ENCODE measurements around the gene SYNC.

Gene SYNC

DNA sequence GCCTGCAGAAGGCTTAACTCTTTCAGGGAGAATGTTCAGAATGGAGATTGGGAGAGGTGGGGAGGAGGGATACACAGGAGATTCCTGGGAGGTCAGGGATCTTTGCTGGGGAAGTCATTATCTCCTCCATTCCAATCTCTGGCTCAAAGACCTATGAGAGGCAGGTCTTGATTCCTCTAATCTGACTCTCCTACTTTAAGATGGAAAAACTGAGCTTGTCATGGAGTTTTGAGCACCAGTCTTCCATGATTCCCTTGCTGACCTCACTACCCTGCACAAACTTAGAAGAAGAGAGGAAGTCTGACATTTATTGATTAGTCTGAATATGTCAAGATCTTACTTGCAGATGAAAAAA is 41.5 kb upstream of the SYNC start:
- no peak for DNase-seq (ENCODE audit: extremely low read depth, low read depth)
- no peak overlapping the region for H3K4me3 ChIP-seq (replicated peaks; ENCODE audit: low read depth, low read length)
- TF ChIP-seq, protein P1, sequence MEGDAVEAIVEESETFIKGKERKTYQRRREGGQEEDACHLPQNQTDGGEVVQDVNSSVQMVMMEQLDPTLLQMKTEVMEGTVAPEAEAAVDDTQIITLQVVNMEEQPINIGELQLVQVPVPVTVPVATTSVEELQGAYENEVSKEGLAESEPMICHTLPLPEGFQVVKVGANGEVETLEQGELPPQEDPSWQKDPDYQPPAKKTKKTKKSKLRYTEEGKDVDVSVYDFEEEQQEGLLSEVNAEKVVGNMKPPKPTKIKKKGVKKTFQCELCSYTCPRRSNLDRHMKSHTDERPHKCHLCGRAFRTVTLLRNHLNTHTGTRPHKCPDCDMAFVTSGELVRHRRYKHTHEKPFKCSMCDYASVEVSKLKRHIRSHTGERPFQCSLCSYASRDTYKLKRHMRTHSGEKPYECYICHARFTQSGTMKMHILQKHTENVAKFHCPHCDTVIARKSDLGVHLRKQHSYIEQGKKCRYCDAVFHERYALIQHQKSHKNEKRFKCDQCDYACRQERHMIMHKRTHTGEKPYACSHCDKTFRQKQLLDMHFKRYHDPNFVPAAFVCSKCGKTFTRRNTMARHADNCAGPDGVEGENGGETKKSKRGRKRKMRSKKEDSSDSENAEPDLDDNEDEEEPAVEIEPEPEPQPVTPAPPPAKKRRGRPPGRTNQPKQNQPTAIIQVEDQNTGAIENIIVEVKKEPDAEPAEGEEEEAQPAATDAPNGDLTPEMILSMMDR (IDR thresholded peaks at IDR 0.05; ENCODE audit: low read depth, low read length, missing control alignments) = no peak

DNA sequence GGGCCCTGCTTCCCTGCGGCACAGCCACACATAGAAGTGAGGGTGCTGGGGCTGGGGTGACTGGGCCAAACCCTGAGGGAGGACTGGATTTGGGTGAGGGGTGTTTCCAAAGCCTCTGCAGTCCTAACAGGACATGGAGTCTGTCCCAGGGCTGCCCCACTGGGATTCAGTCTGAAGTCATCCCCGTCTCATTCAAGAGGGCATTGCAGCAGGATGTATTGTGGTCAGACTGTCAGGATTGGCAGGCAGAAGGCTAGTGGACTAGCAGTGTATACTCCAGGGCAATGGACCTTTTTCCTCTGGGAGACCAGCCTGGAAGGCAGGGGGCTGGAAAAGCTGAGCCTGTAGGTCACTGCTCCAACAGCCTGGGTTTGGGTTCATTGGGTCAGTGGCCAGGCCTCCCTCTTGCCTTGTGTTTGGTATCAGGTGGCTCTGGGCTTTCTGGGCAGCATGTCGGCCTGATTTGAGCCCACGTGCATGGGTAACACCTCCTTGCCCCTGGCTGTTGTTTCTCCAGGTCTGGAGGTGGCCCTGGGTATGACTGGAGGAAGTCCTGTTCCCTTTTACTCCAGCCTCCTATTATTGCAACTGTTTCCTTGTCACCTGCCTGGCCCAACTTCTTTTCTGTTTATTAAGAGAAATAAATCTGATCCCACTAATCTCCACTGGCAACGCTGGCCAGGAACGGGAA is 41.0 kb upstream of the SYNC start:
- no peak overlapping the region for H3K4me3 ChIP-seq (replicated peaks; ENCODE audit: low read depth, low read length)
- DNase-seq (ENCODE audit: extremely low read depth, low read depth) = no peak
- TF ChIP-seq, protein P1 (IDR thresholded peaks at IDR 0.05; ENCODE audit: low read depth, low read length, missing control alignments) = no peak

DNA sequence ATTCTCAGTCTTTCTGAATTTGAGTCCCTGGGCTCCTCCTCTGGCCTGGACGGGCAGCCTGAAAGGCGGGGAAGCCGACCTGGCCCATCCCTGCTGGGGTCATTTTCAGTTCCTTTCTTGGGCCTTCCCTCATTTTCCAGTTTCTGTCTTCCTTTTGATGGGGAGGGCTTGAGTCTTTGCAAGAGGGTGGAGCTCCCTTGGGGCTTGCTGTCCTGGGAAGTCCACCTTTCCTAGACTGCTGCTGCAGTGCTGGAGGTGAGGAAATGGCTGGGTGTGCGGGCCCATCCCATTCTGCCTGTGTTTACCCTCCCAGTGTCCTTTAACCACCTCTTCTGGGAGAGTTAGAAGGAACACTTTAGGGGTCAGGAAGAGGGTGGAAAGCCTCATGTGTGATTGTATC is 40.4 kb upstream of the SYNC start:
- no peak overlapping the region for H3K4me3 ChIP-seq (replicated peaks; ENCODE audit: low read depth, low read length)
- no peak for DNase-seq (ENCODE audit: extremely low read depth, low read depth)
- TF ChIP-seq, protein P1 (IDR thresholded peaks at IDR 0.05; ENCODE audit: low read depth, low read length, missing control alignments) = no peak

DNA sequence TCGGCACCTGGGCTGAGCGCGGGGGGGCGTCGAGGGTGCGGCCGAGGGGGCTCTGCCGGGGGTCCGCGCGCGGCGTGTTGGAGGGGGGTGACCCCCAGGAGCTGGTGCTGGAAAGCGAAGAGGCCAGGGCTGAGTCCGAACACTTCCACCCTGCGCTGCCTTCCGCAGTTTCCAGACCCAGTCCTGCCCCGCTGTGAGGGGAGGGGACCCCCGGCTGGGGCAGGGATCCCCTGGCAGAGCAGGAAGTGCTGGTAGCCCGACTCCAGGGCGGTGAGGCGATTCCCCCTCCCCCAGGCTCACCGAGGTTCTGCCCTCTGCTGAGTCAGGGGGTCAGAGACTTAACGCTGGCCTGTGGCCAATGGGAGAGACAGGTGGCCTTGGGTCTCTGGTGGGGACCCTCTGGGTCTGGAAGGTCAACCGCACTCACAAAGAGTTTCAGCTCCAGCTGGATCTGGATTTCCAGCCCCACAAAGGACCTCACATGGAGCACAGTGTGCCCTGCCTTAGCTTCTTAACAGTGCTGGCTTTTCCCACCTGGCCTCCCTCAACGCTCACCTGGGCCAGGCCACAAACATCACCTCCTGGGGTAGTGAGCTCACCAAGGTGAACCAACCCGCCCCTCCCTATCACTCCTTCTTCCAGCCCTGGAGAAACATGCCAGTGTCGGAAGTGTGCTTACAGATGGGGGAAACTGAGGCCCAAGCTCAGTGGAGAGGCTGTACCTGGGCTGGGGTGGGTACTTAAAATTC is 39.8 kb upstream of the SYNC start:
- peak overlapping the region; percentile 44 for H3K4me3 ChIP-seq (replicated peaks; ENCODE audit: low read depth, low read length)
- DNase-seq (ENCODE audit: extremely low read depth, low read depth) = no peak

DNA sequence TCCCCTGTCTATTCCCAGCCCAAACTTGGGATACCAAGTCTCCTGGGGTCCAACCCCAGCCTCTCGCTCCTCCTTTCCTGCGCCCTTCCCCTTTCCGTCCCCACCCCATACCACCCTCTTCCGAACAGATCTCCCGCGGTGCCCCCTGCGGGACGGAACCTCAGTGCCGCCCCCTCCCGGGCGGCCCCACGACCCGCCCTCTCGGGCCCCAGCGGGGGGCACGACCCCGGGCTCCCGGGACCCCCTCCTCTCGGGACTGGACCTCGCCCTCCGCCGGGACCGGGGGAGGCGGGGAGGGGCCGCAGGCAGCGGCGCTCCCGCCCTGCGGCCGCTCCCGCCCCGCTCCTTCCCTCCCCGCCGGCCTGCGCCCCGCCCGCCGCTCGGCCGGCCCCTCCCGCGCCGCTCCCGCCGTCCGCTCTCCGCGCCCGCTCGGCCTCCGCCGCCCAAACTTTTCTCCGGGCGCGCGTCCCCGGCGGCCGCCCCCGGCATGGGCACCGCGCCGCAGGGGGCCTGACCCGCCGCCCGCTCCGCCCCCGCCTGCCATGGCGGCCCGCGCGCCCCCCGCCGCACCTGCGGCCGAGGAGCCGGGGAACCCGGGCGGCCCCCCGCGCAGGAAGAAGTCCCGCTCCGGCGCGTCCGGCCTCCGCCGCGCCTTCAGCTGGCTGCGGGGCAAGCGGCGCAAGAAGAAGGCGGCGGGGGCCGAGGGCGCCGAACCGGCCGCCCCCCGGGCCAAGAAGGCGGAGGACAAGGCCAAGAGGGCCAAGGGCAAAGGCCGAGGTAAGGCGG is 39.0 kb upstream of the SYNC start:
- no peak for DNase-seq (ENCODE audit: extremely low read depth, low read depth)
- peak overlapping the region; percentile 50 for H3K4me3 ChIP-seq (replicated peaks; ENCODE audit: low read depth, low read length)
- TF ChIP-seq, protein P1 (IDR thresholded peaks at IDR 0.05; ENCODE audit: low read depth, low read length, missing control alignments) = peak; percentile 54

More for the DNA sequence above, 39.8 kb upstream of the SYNC start:
- TF ChIP-seq, protein P1 (IDR thresholded peaks at IDR 0.05; ENCODE audit: low read depth, low read length, missing control alignments) = no peak

DNA sequence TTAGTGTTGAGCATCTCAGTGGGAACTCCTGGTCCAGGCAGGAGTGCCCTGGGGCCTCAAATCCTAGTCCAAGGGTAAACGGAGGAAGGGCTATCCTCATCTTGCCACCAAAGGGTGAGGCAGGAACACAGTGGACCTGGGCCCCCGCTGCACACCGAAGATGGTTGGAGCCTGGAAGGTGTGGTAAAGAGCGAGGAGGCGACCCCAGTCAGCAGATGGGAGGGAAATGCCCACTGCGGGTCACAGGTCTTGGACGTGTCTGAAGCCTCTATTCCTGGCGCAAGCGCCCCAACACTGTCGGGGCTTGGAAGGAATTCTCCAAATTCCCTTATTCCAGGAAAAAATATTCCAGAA is 38.5 kb upstream of the SYNC start:
- H3K4me3 ChIP-seq (replicated peaks; ENCODE audit: low read depth, low read length) = peak overlapping the region; percentile 50
- DNase-seq (ENCODE audit: extremely low read depth, low read depth) = no peak
- TF ChIP-seq, protein P1 (IDR thresholded peaks at IDR 0.05; ENCODE audit: low read depth, low read length, missing control alignments) = no peak
